Neuronal stem cell (in vitro differentiated cells): Measurements from ENCODE around the gene TTN.
"Not testable (repeated sequence)": the region's sequence is repeated elsewhere in the genome, so short reads cannot be mapped to it uniquely, and the experiment has no call there.

Experiments
- DNase-seq: peaks from one replicate; pipeline ENCODE4 v3.0.0-alpha.2; 2013; ENCODE audit warnings: low spot score
- H2AFZ ChIP-seq: one replicate; pipeline ENCODE4 v1.6.1; 2013; ENCODE audit warnings: mild to moderate bottlenecking, low read length, inconsistent platforms
- H2AK5ac ChIP-seq: 2 replicates; pipeline ENCODE4 v1.6.1; 2013; ENCODE audit warnings: low read depth, mild to moderate bottlenecking, inconsistent platforms, low read length, moderate library complexity, mixed read lengths
- H2BK120ac ChIP-seq: 2 replicates; pipeline ENCODE4 v1.6.1; 2013; ENCODE audit warnings: low read depth, mild to moderate bottlenecking, inconsistent platforms, low read length, moderate library complexity, mixed read lengths
- H2BK12ac ChIP-seq: one replicate; pipeline ENCODE4 v1.6.1; 2013; ENCODE audit warnings: low read length, inconsistent platforms
- H2BK15ac ChIP-seq: 2 replicates; pipeline ENCODE4 v1.6.1; 2013; ENCODE audit warnings: mild to moderate bottlenecking, low read length, inconsistent platforms, mixed read lengths
- H2BK5ac ChIP-seq: one replicate; pipeline ENCODE4 v1.6.1; 2013; ENCODE audit warnings: inconsistent platforms, mild to moderate bottlenecking, low read length, moderate library complexity
- H3K14ac ChIP-seq: one replicate; pipeline ENCODE4 v1.6.1; 2013; ENCODE audit warnings: low read length, inconsistent platforms
- H3K18ac ChIP-seq: 2 replicates; pipeline ENCODE4 v1.6.1; 2013; ENCODE audit warnings: low read length, inconsistent platforms
- H3K23ac ChIP-seq: 2 replicates; pipeline ENCODE4 v1.6.1; 2013; ENCODE audit warnings: low read depth, mild to moderate bottlenecking, mixed read lengths, low read length, inconsistent platforms; ENCODE audit not compliant: poor library complexity
- H3K27ac ChIP-seq: replicated peaks from 3 replicates; pipeline ENCODE4 v1.5.1; 2013; ENCODE audit warnings: low read length, inconsistent platforms
- H3K27me3 ChIP-seq, 3 experiments: 2 replicates each; pipeline ENCODE4 v1.6.1; 2013; ENCODE audit warnings: low read length in 3 of 3, mild to moderate bottlenecking in 2 of 3, inconsistent platforms in 1 of 3, low read depth in 1 of 3, mixed read lengths in 1 of 3, moderate library complexity in 1 of 3; ENCODE audit not compliant: control insufficient read depth in 3 of 3, insufficient read depth in 3 of 3
- H3K36me3 ChIP-seq, 2 donors: replicated peaks in 1 of 2; 2 replicates each; pipeline ENCODE4 v1.6.1; 2013; ENCODE audit warnings: low read length in 2 of 2; ENCODE audit not compliant: control insufficient read depth in 2 of 2, insufficient read depth in 2 of 2
- H3K4ac ChIP-seq: 2 replicates; pipeline ENCODE4 v1.6.1; 2013; ENCODE audit warnings: inconsistent platforms, mild to moderate bottlenecking, low read length, moderate library complexity
- H3K4me1 ChIP-seq, 2 donors: 1 replicate in 1 of 2; 2 replicates in 1 of 2; pipeline ENCODE4 v1.6.1; 2013; ENCODE audit warnings: low read length in 2 of 2, low read depth in 1 of 2; ENCODE audit not compliant: control insufficient read depth in 2 of 2, insufficient read depth in 1 of 2
- H3K4me2 ChIP-seq: one replicate; pipeline ENCODE4 v1.6.1; 2013; ENCODE audit warnings: mild to moderate bottlenecking, low read length, inconsistent platforms; ENCODE audit not compliant: insufficient read depth, poor library complexity, severe bottlenecking
- H3K4me3 ChIP-seq, 2 donors: 2 replicates each; pipeline ENCODE4 v1.5.1; 2013; ENCODE audit warnings: low read length in 2 of 2, mild to moderate bottlenecking in 2 of 2, inconsistent platforms in 1 of 2, moderate library complexity in 1 of 2
- H3K79me1 ChIP-seq: one replicate; pipeline ENCODE4 v1.6.1; 2013; ENCODE audit warnings: low read depth, mild to moderate bottlenecking, inconsistent platforms, low read length, moderate library complexity
- H3K9ac ChIP-seq: one replicate; pipeline ENCODE4 v1.6.1; 2013; ENCODE audit warnings: mild to moderate bottlenecking, low read depth, low read length, inconsistent platforms; ENCODE audit not compliant: poor library complexity
- H3K9me3 ChIP-seq, 2 donors: replicated peaks in 1 of 2; 2 replicates each; pipeline versions ENCODE3 to v1.6.1; 2013; ENCODE audit warnings: low read length in 2 of 2, mild to moderate bottlenecking in 2 of 2, inconsistent platforms in 1 of 2, low read depth in 1 of 2, mixed read lengths in 1 of 2, moderate library complexity in 1 of 2; ENCODE audit not compliant: control insufficient read depth in 2 of 2, insufficient read depth in 1 of 2
- H4K8ac ChIP-seq: one replicate; pipeline ENCODE4 v1.6.1; 2013; ENCODE audit warnings: low read depth, mild to moderate bottlenecking, inconsistent platforms, low read length, moderate library complexity
- H4K91ac ChIP-seq: one replicate; pipeline ENCODE4 v1.6.1; 2013; ENCODE audit warnings: low read length, low read depth, mild to moderate bottlenecking, inconsistent platforms; ENCODE audit not compliant: poor library complexity
- WGBS, 2 donors: extraction: QIAGEN DNeasy Blood & Tissue Kit; methylation state at CpG; one replicate each; pipeline ENCODE4 v1.1.7; 2013; ENCODE audit warnings: missing lambda C conversion rate in 2 of 2, mixed read lengths in 1 of 2; ENCODE audit not compliant: insufficient read length in 2 of 2, insufficient replicate concordance in 1 of 2; ENCODE audit errors: extremely low coverage in 2 of 2; 5-methylcytosine and 5-hydroxymethylcytosine counted together

Gene TTN

GRCh38 chr2:178525010-178525409, 282.2 kb downstream of the TTN start:
- H4K91ac ChIP-seq, H3K27me3 ChIP-seq, H3K79me1 ChIP-seq, H2BK15ac ChIP-seq, H2AK5ac ChIP-seq, H3K9ac ChIP-seq, H3K14ac ChIP-seq, H3K4me3 ChIP-seq, H3K27ac ChIP-seq, H2BK5ac ChIP-seq, H3K36me3 ChIP-seq, H3K4ac ChIP-seq, H4K8ac ChIP-seq, H3K9me3 ChIP-seq, H3K4me2 ChIP-seq, H2BK120ac ChIP-seq, DNase-seq, H3K18ac ChIP-seq, H2AFZ ChIP-seq, H2BK12ac ChIP-seq, H3K4me1 ChIP-seq, H3K23ac ChIP-seq: not testable (repeated sequence)
- no CpG with 5 or more reads among the region's 5 CpGs for WGBS, 2 donors

DNA sequence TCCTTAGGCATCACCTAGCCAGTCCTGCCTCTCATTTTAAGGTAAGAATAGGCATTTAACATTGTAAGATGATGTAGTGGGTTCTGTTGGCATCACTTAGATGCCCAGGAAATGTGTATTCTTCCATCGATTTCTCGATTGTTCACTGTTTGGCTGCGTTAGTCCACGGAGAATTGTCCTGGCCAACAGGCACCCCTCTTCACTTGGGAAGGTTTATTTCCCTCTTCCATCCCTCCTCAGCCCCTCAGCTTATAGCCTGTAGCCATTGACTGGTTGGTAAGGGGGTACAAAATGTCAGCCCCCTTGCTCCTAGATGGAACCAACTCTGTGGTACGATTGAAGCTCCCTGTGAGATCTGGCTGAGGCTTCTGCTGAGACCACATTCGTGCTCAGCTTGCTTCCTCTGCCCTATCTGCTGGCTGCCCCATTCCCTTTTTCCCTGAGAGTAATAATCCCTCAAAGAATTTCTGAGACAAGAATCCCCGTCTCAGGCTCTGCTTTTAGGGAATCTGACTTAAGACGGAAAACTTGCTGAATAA, 283.6 kb downstream of the TTN start:
- no peak for DNase-seq

GRCh38 chr2:178522950-178523595, 284.1 kb downstream of the TTN start:
- peak; percentile 65 for DNase-seq
- Histone ChIP-seq H3K4me2 (peak overlapping the region; percentile 60), H4K91ac (no peak overlapping the region), H3K27ac (peak overlapping the region; percentile 29), H2BK12ac (no peak overlapping the region), H3K18ac (peak overlapping the region; percentile 57), H3K4ac (no peak overlapping the region), H3K79me1 (peaks cover 4% of the 10 kb centered on the region), H3K9ac (peak overlapping the region; percentile 46), H3K36me3 (peaks cover 0 to 11% of the 10 kb centered on the region in 2 donors), H2BK5ac (no peak overlapping the region), H2BK120ac (no peak overlapping the region), H2BK15ac (no peak overlapping the region), H3K4me1 (peaks cover 0 to 2% of the 10 kb centered on the region in 2 donors), H3K4me3 (peak overlapping the region; percentile 78 to 85), H3K27me3 (no peaks in the 10 kb centered on the region), H3K23ac (peak overlapping the region; percentile 39), H2AFZ (peak overlapping the region; percentile 94), H2AK5ac (no peak overlapping the region), H3K9me3 (no peaks in the 10 kb centered on the region), H3K14ac (no peak overlapping the region), H4K8ac (no peak overlapping the region)
- WGBS, 2 donors: no CpG with 5 or more reads among the region's 25 CpGs

More for the DNA sequence above, 283.6 kb downstream of the TTN start:
- H3K27ac ChIP-seq: no peak overlapping the region
- no peak overlapping the region for H4K91ac ChIP-seq
- no peaks in the 10 kb centered on the region for H3K9me3 ChIP-seq
- H2BK120ac ChIP-seq: no peak overlapping the region
- H3K27me3 ChIP-seq: no peaks in the 10 kb centered on the region
- no peak overlapping the region for H2BK15ac ChIP-seq
- no peak overlapping the region for H2BK5ac ChIP-seq
- no peak overlapping the region for H3K14ac ChIP-seq
- H3K4me1 ChIP-seq: peaks cover 0 to 2% of the 10 kb centered on the region in 2 donors
- no CpG with 5 or more reads among the region's 8 CpGs for WGBS, 2 donors
- peak overlapping the region; percentile 78 to 85 for H3K4me3 ChIP-seq
- peaks cover 0 to 10% of the 10 kb centered on the region in 2 donors for H3K36me3 ChIP-seq
- H3K79me1 ChIP-seq: peaks cover 4% of the 10 kb centered on the region
- no peak overlapping the region for H3K18ac ChIP-seq
- H3K4me2 ChIP-seq: peak overlapping the region; percentile 60
- H2AK5ac ChIP-seq: no peak overlapping the region
- no peak overlapping the region for H3K4ac ChIP-seq
- H2BK12ac ChIP-seq: no peak overlapping the region
- H3K9ac ChIP-seq: no peak overlapping the region
- peak overlapping the region; percentile 94 for H2AFZ ChIP-seq
- H3K23ac ChIP-seq: no peak overlapping the region
- no peak overlapping the region for H4K8ac ChIP-seq

DNA sequence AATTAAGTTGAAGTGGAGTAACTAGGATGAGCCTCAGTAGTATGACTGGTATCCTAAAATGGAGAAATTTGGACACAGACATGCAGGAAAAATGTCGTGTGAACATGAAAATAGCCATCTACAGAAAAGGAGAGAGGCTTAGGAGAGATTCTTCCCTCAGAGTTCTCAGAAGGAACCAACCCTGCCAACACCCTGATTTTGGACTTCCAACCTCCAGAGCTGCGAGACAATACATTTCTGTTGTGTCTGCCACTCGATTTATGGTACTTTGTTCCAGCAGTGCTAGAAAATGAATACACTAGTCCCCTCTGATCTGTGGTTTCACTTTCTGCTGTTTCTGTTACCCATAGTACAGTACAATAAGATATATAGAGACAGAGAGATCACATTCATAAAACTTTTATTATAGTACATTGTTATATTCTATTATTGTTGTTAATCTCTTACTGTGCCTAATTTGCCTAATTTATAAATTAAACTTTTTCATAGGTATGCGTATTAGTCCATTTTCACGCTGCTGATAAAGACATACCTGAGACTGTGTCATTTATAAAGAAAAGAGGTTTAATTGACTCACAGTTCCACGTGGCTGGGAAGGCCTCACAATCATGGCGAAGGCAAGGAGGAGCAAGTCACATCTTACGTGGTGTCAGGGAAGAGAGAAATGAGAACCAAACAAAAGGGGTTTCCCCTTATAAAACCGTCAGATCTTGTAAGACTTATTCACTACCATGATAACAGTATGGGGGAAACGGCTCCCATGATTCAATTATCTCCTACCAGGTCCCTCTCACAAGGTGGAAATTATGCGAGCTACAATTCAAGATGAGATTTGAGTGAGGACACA, 285.7 kb downstream of the TTN start:
- Histone ChIP-seq H4K8ac (no peak overlapping the region), H3K4me3 (no peak overlapping the region), H3K4ac (no peak overlapping the region), H2BK12ac (no peak overlapping the region), H3K9ac (no peak overlapping the region), H3K36me3 (peaks cover 0 to 9% of the 10 kb centered on the region in 2 donors), H3K9me3 (no peaks in the 10 kb centered on the region), H3K4me1 (peaks cover 0 to 2% of the 10 kb centered on the region in 2 donors), H3K14ac (no peak overlapping the region), H2BK5ac (no peak overlapping the region), H3K27me3 (no peaks in the 10 kb centered on the region), H3K4me2 (no peak overlapping the region), H3K23ac (no peak overlapping the region), H3K18ac (no peak overlapping the region), H2AFZ (no peak overlapping the region), H3K27ac (no peak overlapping the region), H2AK5ac (no peak overlapping the region), H3K79me1 (peaks cover 2% of the 10 kb centered on the region), H4K91ac (no peak overlapping the region), H2BK15ac (no peak overlapping the region), H2BK120ac (no peak overlapping the region)
- DNase-seq: no peak
- no CpG with 5 or more reads among the region's 11 CpGs for WGBS, 2 donors
